GM10266 (cell line): ENCODE data around the gene NRIP1.

ENCODE experiments used
- DNase-seq: peaks from one replicate; pipeline ENCODE4 v3.0.0; 2012; ENCODE audit errors: extremely low spot score
- CTCF ChIP-seq: IDR thresholded peaks from 2 replicates; pipeline ENCODE4 v1.5.1; 2012; ENCODE audit warnings: mild to moderate bottlenecking, low read depth; ENCODE audit not compliant: control insufficient read depth, insufficient read depth; ENCODE audit errors: missing control alignments

The NRIP1 gene

GRCh38 chr21:14962217-14962616, 102.6 kb downstream of the NRIP1 start:
- no peak for DNase-seq
- no peak for TF ChIP-seq CTCF

- no peak for TF ChIP-seq CTCF
- DNase-seq: no peak
Measured at GRCh38 chr21:14961502-14961901, 103.3 kb downstream of the NRIP1 start.

- no peak for TF ChIP-seq CTCF
- DNase-seq: no peak
Measured at GRCh38 chr21:14959343-14959742, 105.5 kb downstream of the NRIP1 start.

- DNase-seq: no peak
- no peak for TF ChIP-seq CTCF
Measured at GRCh38 chr21:14957836-14958235, 107.0 kb downstream of the NRIP1 start.

- no peak for TF ChIP-seq CTCF
- DNase-seq: no peak
Measured at GRCh38 chr21:14956807-14957206, 108.0 kb downstream of the NRIP1 start.

GRCh38 chr21:14955936-14956520, 108.8 kb downstream of the NRIP1 start:
- TF ChIP-seq CTCF: no peak
- no peak for DNase-seq

- TF ChIP-seq CTCF: no peak
Measured at GRCh38 chr21:14952916-14953315, 111.9 kb downstream of the NRIP1 start.

More at GRCh38 chr21:14952916-14953315, 111.9 kb downstream of the NRIP1 start:
- DNase-seq: no peak
